IPS DF 6.9 (cell line): Measurements from ENCODE around the gene SLC16A10.

Experiments
- DNase-seq: peaks from one replicate; pipeline ENCODE4 v3.0.0-alpha.2; 2013; ENCODE audit warnings: low read depth, low spot score
- H3K27ac ChIP-seq: one replicate; pipeline ENCODE4 v1.5.1; 2013; ENCODE audit warnings: low read length, control low read depth
- H3K27me3 ChIP-seq: 2 replicates; pipeline ENCODE4 v1.6.1; 2013; ENCODE audit warnings: mild to moderate bottlenecking, low read length; ENCODE audit not compliant: control insufficient read depth, insufficient read depth
- H3K36me3 ChIP-seq: 2 replicates; pipeline ENCODE4 v1.6.1; 2013; ENCODE audit warnings: low read length; ENCODE audit not compliant: control insufficient read depth, insufficient read depth
- H3K4me1 ChIP-seq: 2 replicates; pipeline ENCODE4 v1.6.1; 2013; ENCODE audit warnings: low read length; ENCODE audit not compliant: control insufficient read depth, insufficient read depth
- H3K4me3 ChIP-seq: 2 replicates; pipeline ENCODE4 v1.5.1; 2013; ENCODE audit warnings: mild to moderate bottlenecking, low read length
- H3K9me3 ChIP-seq: 2 replicates; pipeline ENCODE4 v1.6.1; 2013; ENCODE audit warnings: low read length, inconsistent platforms; ENCODE audit not compliant: control insufficient read depth, insufficient read depth
- WGBS: extraction: QIAGEN DNeasy Blood & Tissue Kit; methylation state at CpG from one replicate; pipeline ENCODE4 v1.1.7; 2013; ENCODE audit warnings: mixed read lengths, missing lambda C conversion rate; ENCODE audit not compliant: insufficient read length, insufficient coverage; 5-methylcytosine and 5-hydroxymethylcytosine counted together

SLC16A10 gene

GRCh38 chr6:111276335-111276734 is 189.0 kb downstream of the SLC16A10 start:
- no CpG with 5 or more reads among the region's 2 CpGs for WGBS
- Histone ChIP-seq H3K27ac (no peak overlapping the region), H3K36me3 (peaks cover 8% of the 10 kb centered on the region; the same call in 1 of the 2 replicates), H3K4me3 (no peak overlapping the region), H3K27me3 (no peaks in the 10 kb centered on the region), H3K9me3 (no peaks in the 10 kb centered on the region), H3K4me1 (no peaks in the 10 kb centered on the region)
- DNase-seq = no peak

- H3K27me3 ChIP-seq = no peaks in the 10 kb centered on the region
- H3K4me3 ChIP-seq = no peak overlapping the region
- H3K9me3 ChIP-seq = no peaks in the 10 kb centered on the region
- peaks cover 8% of the 10 kb centered on the region; the same call in 1 of the 2 replicates for H3K36me3 ChIP-seq
- H3K27ac ChIP-seq = no peak overlapping the region
- H3K4me1 ChIP-seq = no peaks in the 10 kb centered on the region
- WGBS = no CpG with 5 or more reads among the region's 3 CpGs
- no peak for DNase-seq
Observed at GRCh38 chr6:111276736-111277135, 189.4 kb downstream of the SLC16A10 start.

- Histone ChIP-seq H3K4me3 (no peak overlapping the region), H3K4me1 (no peaks in the 10 kb centered on the region), H3K36me3 (peaks cover 8% of the 10 kb centered on the region; the same call in 1 of the 2 replicates), H3K27me3 (no peaks in the 10 kb centered on the region), H3K9me3 (no peaks in the 10 kb centered on the region), H3K27ac (no peak overlapping the region)
- DNase-seq = no peak
- WGBS = no CpG with 5 or more reads among the region's 1 CpG
Observed at GRCh38 chr6:111277819-111278218, 190.5 kb downstream of the SLC16A10 start.

- H3K4me3 ChIP-seq = no peak overlapping the region
- H3K27me3 ChIP-seq = no peaks in the 10 kb centered on the region
- DNase-seq = no peak
- no peak overlapping the region for H3K27ac ChIP-seq
- H3K36me3 ChIP-seq = peaks cover 8% of the 10 kb centered on the region; the same call in 1 of the 2 replicates
- no peaks in the 10 kb centered on the region for H3K9me3 ChIP-seq
- no peaks in the 10 kb centered on the region for H3K4me1 ChIP-seq
- WGBS = no CpG with 5 or more reads among the region's 2 CpGs
Observed at GRCh38 chr6:111278731-111279130, 191.4 kb downstream of the SLC16A10 start.

- Histone ChIP-seq H3K36me3 (peaks cover 8% of the 10 kb centered on the region; the same call in 1 of the 2 replicates), H3K27me3 (no peaks in the 10 kb centered on the region), H3K4me3 (no peak overlapping the region), H3K9me3 (no peaks in the 10 kb centered on the region), H3K27ac (no peak overlapping the region), H3K4me1 (no peaks in the 10 kb centered on the region)
- WGBS = no CpG with 5 or more reads among the region's 4 CpGs
- no peak for DNase-seq
Observed at GRCh38 chr6:111280445-111280955, 193.2 kb downstream of the SLC16A10 start.
